Activated naive CD4-positive, alpha-beta T cell treated with anti-CD3 and anti-CD28 coated beads, Interleukin-2, amount 10 ng/mL, durations not matched to agents 5 hours and 36 hours (primary cell): ENCODE measurements around the gene TRIM58. TPM values are rescaled to one million over a fixed set of nuclear protein-coding genes. Genes with fewer than 3 reads are reported as not detected.

Experiments
- total RNA-seq, 2 experiments: library from RNA; stranded (reverse); gene quantifications; one replicate each; pipeline ENCODE4 v1.2.3, GENCODE V29; 2021

Gene TRIM58, protein sequence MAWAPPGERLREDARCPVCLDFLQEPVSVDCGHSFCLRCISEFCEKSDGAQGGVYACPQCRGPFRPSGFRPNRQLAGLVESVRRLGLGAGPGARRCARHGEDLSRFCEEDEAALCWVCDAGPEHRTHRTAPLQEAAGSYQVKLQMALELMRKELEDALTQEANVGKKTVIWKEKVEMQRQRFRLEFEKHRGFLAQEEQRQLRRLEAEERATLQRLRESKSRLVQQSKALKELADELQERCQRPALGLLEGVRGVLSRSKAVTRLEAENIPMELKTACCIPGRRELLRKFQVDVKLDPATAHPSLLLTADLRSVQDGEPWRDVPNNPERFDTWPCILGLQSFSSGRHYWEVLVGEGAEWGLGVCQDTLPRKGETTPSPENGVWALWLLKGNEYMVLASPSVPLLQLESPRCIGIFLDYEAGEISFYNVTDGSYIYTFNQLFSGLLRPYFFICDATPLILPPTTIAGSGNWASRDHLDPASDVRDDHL
- under 1 TPM; 0.30 to 0.53 TPM for total RNA-seq

DNA sequence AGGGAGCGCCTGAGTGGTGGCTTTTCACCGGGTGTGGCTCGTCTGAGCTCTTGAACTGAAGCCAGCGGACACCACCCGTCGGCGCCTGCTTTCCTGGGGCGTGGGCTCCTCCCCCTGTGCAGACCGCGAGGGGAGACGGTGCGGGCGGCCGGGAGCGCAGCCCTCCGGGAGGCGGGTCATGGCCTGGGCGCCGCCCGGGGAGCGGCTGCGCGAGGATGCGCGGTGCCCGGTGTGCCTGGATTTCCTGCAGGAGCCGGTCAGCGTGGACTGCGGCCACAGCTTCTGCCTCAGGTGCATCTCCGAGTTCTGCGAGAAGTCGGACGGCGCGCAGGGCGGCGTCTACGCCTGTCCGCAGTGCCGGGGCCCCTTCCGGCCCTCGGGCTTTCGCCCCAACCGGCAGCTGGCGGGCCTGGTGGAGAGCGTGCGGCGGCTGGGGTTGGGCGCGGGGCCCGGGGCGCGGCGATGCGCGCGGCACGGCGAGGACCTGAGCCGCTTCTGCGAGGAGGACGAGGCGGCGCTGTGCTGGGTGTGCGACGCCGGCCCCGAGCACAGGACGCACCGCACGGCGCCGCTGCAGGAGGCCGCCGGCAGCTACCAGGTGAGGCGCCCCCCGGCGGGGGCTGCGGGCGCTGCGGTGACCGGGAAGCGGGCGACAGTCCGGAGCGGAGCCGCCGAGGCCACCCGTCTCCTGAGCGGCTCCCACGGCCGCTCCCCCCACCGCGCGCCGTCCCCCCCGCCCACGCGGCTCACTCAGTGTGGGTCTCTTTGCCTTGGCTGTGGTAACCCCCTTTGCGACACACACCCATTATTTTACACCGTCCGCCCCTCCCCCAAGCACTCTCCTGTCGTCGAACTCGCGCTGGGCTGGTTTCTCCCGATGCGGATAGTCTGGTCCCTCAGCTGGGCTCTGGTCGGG, at the start of gene TRIM58:
Gene TRIM58 (plus strand): TSS at position 119 of the 916 bp plus-strand sequence. CDS start 60 bp downstream, at position 179.

DNA sequence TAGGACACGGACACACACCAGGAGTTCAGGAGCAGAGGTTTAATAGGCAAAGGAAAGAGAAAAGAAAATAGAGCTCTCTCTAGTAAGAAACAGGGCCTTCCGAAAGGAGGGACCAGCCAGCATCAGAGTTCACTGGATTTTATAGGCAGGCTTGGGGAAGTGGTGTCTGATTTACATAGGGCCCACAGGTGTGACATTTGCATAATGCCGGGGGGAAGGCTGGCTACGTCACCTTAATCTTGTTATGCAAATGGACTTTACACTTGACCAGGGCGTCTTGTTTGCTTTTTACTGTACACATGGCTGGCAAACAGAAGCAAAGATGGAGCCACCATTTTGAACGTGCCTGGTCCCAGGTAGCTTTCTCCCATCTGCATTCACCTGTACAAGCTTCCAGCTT, 33.0 kb upstream of the TRIM58 start, which contains the start of gene OR14A16:
Gene OR14A16 (minus strand): TSS at position 97 of the 400 bp plus-strand sequence. CDS start 8,390 bp downstream, outside the sequence.

DNA sequence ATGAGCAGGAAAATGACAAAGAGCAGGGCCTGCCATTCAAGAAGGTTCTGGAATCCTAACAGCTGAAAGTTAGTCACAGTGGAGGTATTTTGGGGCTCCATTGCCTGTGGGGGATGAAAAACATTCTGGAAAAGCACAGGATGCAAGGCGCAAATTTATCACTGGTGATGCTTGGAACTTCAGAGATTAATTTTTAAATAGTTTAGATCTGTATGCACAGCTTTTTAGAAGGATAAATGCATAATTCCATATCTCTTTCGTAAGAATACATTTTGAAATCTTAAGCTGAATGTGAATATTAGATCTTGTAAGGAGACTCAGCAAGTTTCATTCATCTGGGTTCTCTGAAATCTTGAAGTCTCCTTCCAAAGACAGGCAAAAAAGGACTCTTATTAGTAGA, 15.2 kb upstream of the TRIM58 start, which contains the start of gene OR11L1:
Gene OR11L1 (minus strand): TSS at position 101 of the 400 bp plus-strand sequence. CDS start 0 bp downstream, at position 101.

DNA sequence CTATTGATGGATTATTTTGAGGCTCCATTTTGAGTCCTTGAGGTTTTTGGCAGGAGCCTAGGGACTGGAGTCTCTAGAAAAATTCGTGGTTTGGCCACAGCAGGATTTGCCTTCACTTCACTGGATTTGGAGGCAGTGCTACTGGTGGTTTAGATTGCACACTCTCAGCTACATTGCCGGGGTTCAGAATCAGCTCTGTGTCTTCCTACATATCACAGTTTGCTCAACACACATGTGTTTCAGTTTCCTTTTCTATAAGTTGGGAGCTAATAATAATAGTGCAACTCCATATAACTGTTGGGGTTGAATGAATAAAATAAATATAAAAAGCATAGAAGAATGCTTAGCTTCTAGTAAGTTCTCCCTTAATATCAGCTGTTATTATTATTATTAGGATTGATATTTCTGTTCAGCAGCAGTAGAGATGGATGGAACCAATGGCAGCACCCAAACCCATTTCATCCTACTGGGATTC, 38.2 kb downstream of the TRIM58 start, which contains the start of gene OR2W3:
Gene OR2W3 (plus strand): TSS at position 425 of the 475 bp plus-strand sequence. CDS start 0 bp downstream, at position 425.

DNA sequence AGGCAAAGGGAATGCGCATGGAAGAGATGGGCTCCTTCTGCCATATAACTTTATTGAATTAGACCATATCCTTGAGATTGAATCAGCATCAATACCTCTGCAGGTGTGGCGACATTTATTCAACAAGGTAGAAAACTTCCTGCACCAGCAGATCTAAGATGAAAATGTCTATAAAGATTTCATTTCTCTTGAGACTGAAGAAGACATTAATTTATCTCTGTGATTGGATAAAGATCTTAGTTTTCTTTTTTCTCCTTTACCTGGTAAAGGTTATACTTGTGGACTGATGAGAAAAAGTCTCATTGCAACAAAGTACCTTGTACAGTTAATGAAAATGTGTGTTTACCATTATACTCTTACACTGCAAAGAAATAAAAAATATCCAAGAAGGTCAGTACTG, 63.0 kb downstream of the TRIM58 start, which contains the start of gene OR2T8:
Gene OR2T8 (plus strand): TSS at position 301 of the 400 bp plus-strand sequence. CDS start 766 bp downstream, outside the sequence.

DNA sequence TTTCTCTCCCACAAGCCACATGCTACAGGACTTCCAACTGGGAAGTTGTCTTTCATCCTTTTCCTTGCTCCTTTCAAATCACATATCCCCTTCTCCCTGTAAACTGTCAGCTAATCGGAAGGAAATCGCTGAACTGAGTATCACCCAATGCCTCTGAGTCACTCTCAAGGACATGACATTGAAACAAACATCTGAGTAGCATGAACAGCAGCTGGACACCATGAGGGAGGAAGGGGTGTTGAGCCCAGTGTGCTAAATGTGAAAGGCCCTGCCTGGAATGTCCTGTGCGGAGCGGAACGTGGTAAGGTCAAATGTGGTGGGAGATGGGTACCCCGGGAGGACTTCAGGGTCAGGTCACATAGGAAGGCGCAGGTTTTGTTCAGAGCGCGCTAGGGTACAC, 67.9 kb downstream of the TRIM58 start, which contains the start of gene OR2AJ1:
Gene OR2AJ1 (plus strand): TSS at position 22 of the 400 bp plus-strand sequence. CDS start 8,880 bp downstream, outside the sequence.

Other genes with a start within 250 kb of the TRIM58 start
- gene OR13G1, start 177.4 kb upstream of the TRIM58 start, total RNA-seq: not detected
- gene OR6F1, start 140.5 kb upstream of the TRIM58 start, total RNA-seq: not detected
- not detected for gene OR14K1, start 118.6 kb upstream of the TRIM58 start, total RNA-seq
- not detected for gene OR14A2, start 109.0 kb upstream of the TRIM58 start, total RNA-seq
- gene OR1C1, start 96.6 kb upstream of the TRIM58 start, total RNA-seq: not detected
- gene OR14A16, start 33.1 kb upstream of the TRIM58 start, total RNA-seq: not detected
- not detected for gene OR11L1, start 15.3 kb upstream of the TRIM58 start, total RNA-seq
- not detected for gene OR2W3, start 38.4 kb downstream of the TRIM58 start, total RNA-seq
- gene OR2T8, start 63.1 kb downstream of the TRIM58 start, total RNA-seq: not detected
- not detected for gene OR2AJ1, start 67.7 kb downstream of the TRIM58 start, total RNA-seq
- gene OR2L8, start 91.7 kb downstream of the TRIM58 start, total RNA-seq: under 1 TPM in 1 of 2 experiments, not detected in 1; 0.30 TPM
- not detected for gene OR2AK2, start 108.0 kb downstream of the TRIM58 start, total RNA-seq
- not detected for gene OR2L5, start 156.5 kb downstream of the TRIM58 start, total RNA-seq
- gene OR2L2, start 172.9 kb downstream of the TRIM58 start, total RNA-seq: under 1 TPM; 0.05 to 0.08 TPM
- not detected for gene OR2L3, start 189.6 kb downstream of the TRIM58 start, total RNA-seq
- not detected for gene OR2L13, start 238.0 kb downstream of the TRIM58 start, total RNA-seq